GM12878 (cell line): ENCODE data around the gene LSM14A. TPM values are rescaled to one million over a fixed set of nuclear protein-coding genes. Genes with fewer than 3 reads are reported as not detected.

Experiments
- ATAC-seq: fragments of 200-7000 bp; cut with Tn5 transposase; 3 replicates; pipeline ENCODE4 v1.9.1; 2020; ENCODE audit warnings: mild to moderate bottlenecking, moderate library complexity
- BruUV-seq: library from RNA; stranded (reverse); fragments of 400-500 nt; replicated peaks from 2 replicates; lab custom pipeline; 2021; lab: Mats Ljungman, UMichigan
- CTCF ChIA-PET: fragments of 300-600 bp; sonication (Branson Sonifier 250); formaldehyde crosslinking; extraction: SDS; loops from one replicate; lab custom pipeline; 2021; ENCODE audit warnings: inconsistent platforms; lab: Yijun Ruan, JAX
- POLR2A ChIA-PET: fragments of 350-600 bp; formaldehyde crosslinking; extraction: SDS; loops from one replicate; lab custom pipeline; 2021; ENCODE audit warnings: inconsistent platforms; lab: Charles Lee
- RAD21 ChIA-PET: fragments of 300-600 bp; sonication (Branson Sonifier 250); formaldehyde crosslinking; loops from one replicate; lab custom pipeline; 2023; ENCODE audit warnings: antibody characterized with exemption; ENCODE audit not compliant: unreplicated experiment; lab: Charles Lee
- SMC1A ChIA-PET: fragments of 300-600 bp; sonication (Branson Sonifier 250); formaldehyde crosslinking; loops from one replicate; lab custom pipeline; 2023; ENCODE audit not compliant: unreplicated experiment, uncharacterized antibody; lab: Charles Lee
- DNase-seq: peaks from one replicate; pipeline ENCODE4 v3.0.0-alpha.2; 2011; ENCODE audit warnings: low read depth, low spot score
- FAIRE-seq: peaks from 3 replicates; lab custom pipeline; 2011; peaks lifted over from hg19 to GRCh38; lab: Jason Lieb, UNC
- H2AFZ ChIP-seq: 2 replicates; pipeline ENCODE4 v1.6.0; 2011; ENCODE audit warnings: low read depth, low read length, control low read depth; ENCODE audit not compliant: control insufficient read depth
- H3K27ac ChIP-seq: 2 replicates; pipeline ENCODE4 v1.5.1; 2011; ENCODE audit warnings: control low read depth; ENCODE audit not compliant: control insufficient read depth, insufficient read depth
- H3K27me3 ChIP-seq, 2 experiments: replicated peaks in 1 of 2; 2 replicates each; pipeline versions ENCODE4 v1.6.0 to v1.6.1; 2011; ENCODE audit warnings: low read length in 1 of 2; ENCODE audit not compliant: control insufficient read depth in 2 of 2, insufficient read depth in 2 of 2
- H3K36me3 ChIP-seq, 2 experiments: 2 replicates each; pipeline ENCODE4 v1.5.1; 2011; ENCODE audit warnings: low read length in 1 of 2; ENCODE audit not compliant: control insufficient read depth in 2 of 2, insufficient read depth in 2 of 2
- H3K4me1 ChIP-seq: 2 replicates; pipeline ENCODE4 v1.6.1; 2011; ENCODE audit warnings: mild to moderate bottlenecking, low read length, moderate library complexity, mixed read lengths; ENCODE audit not compliant: control insufficient read depth, insufficient read depth
- H3K4me2 ChIP-seq: 2 replicates; pipeline ENCODE4 v1.6.0; 2011; ENCODE audit warnings: control low read depth; ENCODE audit not compliant: control insufficient read depth, insufficient read depth
- H3K4me3 ChIP-seq: fragments of 200-600 bp; sonication (generic); 2 replicates; pipeline ENCODE4 v1.5.1; 2016
- H3K79me2 ChIP-seq: 2 replicates; pipeline ENCODE4 v1.6.0; 2011; ENCODE audit warnings: low read length; ENCODE audit not compliant: control insufficient read depth, insufficient read depth
- H3K9ac ChIP-seq: 2 replicates; pipeline ENCODE4 v1.8.0; 2011; ENCODE audit warnings: low read length, control low read depth, mixed read lengths; ENCODE audit not compliant: control insufficient read depth, insufficient read depth
- H3K9me3 ChIP-seq: replicated peaks from 3 replicates; pipeline ENCODE4 v1.5.1; 2011; ENCODE audit warnings: mild to moderate bottlenecking, low read length; ENCODE audit not compliant: control insufficient read depth, insufficient read depth
- H4K20me1 ChIP-seq: 2 replicates; pipeline ENCODE4 v1.6.0; 2011; ENCODE audit not compliant: control insufficient read depth, insufficient read depth
- ATF7 ChIP-seq: fragments of 450-650 bp; IDR thresholded peaks from 2 replicates; pipeline ENCODE4 v1.6.1; 2016; ENCODE audit warnings: low read depth, mild to moderate bottlenecking
- CBX5 ChIP-seq: sonication (generic); IDR thresholded peaks from 2 replicates; pipeline ENCODE4 v1.6.1; 2016; ENCODE audit warnings: low read depth, moderate library complexity, mild to moderate bottlenecking, inconsistent platforms
- SMARCA5 ChIP-seq: fragments of 450-650 bp; IDR thresholded peaks from 2 replicates; pipeline ENCODE4 v1.6.1; 2017; ENCODE audit warnings: mild to moderate bottlenecking
- WGBS: methylation state at CpG from one replicate; pipeline ENCODE4 v1.1.6; 2016; ENCODE audit warnings: low lambda C conversion rate; ENCODE audit not compliant: insufficient replicate concordance, insufficient coverage; ENCODE audit errors: missing lambda C conversion rate; 5-methylcytosine and 5-hydroxymethylcytosine counted together
- in situ Hi-C: fragments of 300-500 bp; cut with MboI; formaldehyde crosslinking; loops from 9 replicates; pipeline ENCODE4 v1.14.3; 2018; ENCODE audit warnings: mixed read lengths
- intact Hi-C: fragments of 100-400 bp; cut with micrococcal nuclease; formaldehyde crosslinking; loops from one replicate; pipeline ENCODE4 v1.14.2; 2022; ENCODE audit not compliant: unreplicated experiment
- polyA plus RNA-seq, 11 experiments: library from polyadenylated mRNA; depleted of rRNA in 4 of 11; unstranded in 6 of 11; stranded (reverse) in 5 of 11; fragments of >200 nt; fragmentation: Nextera tagmentation in 4 of 11; fragmentation: Illumina TruSeq in 1 of 11; extraction: Ambion mirVana in 4 of 11; extraction: Trizol in 1 of 11; gene quantifications; 1 replicate in 1 of 11; 2 replicates in 10 of 11; pipeline versions ENCODE4 v1.2.1 to v1.2.3, GENCODE V29; 2011 to 2016; ENCODE audit warnings: inconsistent platforms in 2 of 11, missing spikeins in 2 of 11, low read depth in 1 of 11
- total RNA-seq, 4 experiments: library from RNA; depleted of rRNA in 3 of 4; stranded (reverse); fragments of >200 nt in 3 of 4; fragmentation: Illumina TruSeq in 1 of 4; extraction: Trizol in 1 of 4; gene quantifications; 2 replicates each; pipeline versions ENCODE4 v1.2.1 to v1.2.3, GENCODE V29; 2013 to 2021
- TF ChIP-seq, protein P1 (sequence below): fragments of 450-650 bp; IDR thresholded peaks from 2 replicates; pipeline ENCODE4 v1.6.1; 2017; ENCODE audit warnings: mild to moderate bottlenecking, moderate library complexity
- TF ChIP-seq, protein P2 (sequence below), 3 experiments: IDR thresholded peaks in 2 of 3; conservative IDR thresholded peaks in 1 of 3; 2 replicates each; pipeline ENCODE4 v1.5.1; 2011; ENCODE audit warnings: low read depth in 3 of 3, low read length in 3 of 3, mild to moderate bottlenecking in 3 of 3, control low read depth in 2 of 3, moderate library complexity in 2 of 3, inconsistent platforms in 1 of 3, mixed read lengths in 1 of 3; ENCODE audit not compliant: control insufficient read depth in 2 of 3, insufficient read depth in 1 of 3; ENCODE audit errors: extremely low read depth in 1 of 3
- TF ChIP-seq, protein P3 (sequence below): IDR thresholded peaks from 2 replicates; pipeline ENCODE4 v1.6.1; 2012; ENCODE audit warnings: low read depth, low read length, improper control_type of control experiment
- TF ChIP-seq, protein P4 (sequence below): IDR thresholded peaks from 2 replicates; pipeline ENCODE4 v1.6.1; 2012; ENCODE audit warnings: improper control_type of control experiment, low read depth, low read length; ENCODE audit not compliant: insufficient replicate concordance
- TF ChIP-seq, protein P5 (sequence below): IDR thresholded peaks from 2 replicates; pipeline ENCODE4 v1.6.1; 2011; ENCODE audit warnings: low read depth, low read length, improper control_type of control experiment, borderline replicate concordance

LSM14A gene
- total and polyA plus RNA-seq, 10 of the 15 experiments (the other 5 are each of a cell fraction or from before 2014, with no cell fraction given): 21.9 to 193 (median 89.4) TPM

DNA sequence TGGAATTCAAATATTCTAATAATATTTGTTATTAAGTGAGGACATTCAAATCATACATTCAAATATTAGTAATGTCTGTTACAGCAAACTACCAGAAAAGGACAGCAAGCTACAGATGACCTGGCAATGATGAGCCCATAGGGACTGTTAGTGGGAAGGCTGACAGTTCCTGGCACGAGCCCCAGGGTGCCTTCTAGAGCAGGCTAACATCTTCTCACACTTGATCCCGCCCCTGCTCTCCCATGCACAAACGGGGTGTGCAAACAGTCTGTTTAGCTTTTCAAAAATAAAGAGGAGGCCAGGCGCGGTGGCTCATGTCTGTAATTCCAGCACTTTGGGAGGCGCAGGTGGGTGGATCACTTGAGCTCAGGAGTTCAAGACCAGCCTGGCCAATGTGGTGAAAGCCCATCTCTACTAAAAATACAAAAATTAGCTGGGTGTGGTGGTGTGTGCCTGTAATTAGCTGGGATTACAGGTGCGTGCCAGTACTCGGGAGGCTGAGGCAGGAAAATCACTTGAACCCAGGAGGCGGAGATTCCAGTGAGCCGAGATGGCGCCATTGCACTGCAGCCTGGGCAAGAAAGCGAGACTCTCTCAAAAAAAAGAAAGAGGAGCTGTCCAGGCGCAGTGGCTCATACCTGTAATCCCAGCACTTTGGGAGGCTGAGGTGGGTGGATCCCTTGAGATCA is 72.5 kb downstream of the LSM14A start (continued):
- TF ChIP-seq, protein P1, sequence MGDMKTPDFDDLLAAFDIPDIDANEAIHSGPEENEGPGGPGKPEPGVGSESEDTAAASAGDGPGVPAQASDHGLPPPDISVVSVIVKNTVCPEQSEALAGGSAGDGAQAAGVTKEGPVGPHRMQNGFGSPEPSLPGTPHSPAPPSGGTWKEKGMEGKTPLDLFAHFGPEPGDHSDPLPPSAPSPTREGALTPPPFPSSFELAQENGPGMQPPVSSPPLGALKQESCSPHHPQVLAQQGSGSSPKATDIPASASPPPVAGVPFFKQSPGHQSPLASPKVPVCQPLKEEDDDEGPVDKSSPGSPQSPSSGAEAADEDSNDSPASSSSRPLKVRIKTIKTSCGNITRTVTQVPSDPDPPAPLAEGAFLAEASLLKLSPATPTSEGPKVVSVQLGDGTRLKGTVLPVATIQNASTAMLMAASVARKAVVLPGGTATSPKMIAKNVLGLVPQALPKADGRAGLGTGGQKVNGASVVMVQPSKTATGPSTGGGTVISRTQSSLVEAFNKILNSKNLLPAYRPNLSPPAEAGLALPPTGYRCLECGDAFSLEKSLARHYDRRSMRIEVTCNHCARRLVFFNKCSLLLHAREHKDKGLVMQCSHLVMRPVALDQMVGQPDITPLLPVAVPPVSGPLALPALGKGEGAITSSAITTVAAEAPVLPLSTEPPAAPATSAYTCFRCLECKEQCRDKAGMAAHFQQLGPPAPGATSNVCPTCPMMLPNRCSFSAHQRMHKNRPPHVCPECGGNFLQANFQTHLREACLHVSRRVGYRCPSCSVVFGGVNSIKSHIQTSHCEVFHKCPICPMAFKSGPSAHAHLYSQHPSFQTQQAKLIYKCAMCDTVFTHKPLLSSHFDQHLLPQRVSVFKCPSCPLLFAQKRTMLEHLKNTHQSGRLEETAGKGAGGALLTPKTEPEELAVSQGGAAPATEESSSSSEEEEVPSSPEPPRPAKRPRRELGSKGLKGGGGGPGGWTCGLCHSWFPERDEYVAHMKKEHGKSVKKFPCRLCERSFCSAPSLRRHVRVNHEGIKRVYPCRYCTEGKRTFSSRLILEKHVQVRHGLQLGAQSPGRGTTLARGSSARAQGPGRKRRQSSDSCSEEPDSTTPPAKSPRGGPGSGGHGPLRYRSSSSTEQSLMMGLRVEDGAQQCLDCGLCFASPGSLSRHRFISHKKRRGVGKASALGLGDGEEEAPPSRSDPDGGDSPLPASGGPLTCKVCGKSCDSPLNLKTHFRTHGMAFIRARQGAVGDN: no peak
- TF ChIP-seq, protein P2, sequence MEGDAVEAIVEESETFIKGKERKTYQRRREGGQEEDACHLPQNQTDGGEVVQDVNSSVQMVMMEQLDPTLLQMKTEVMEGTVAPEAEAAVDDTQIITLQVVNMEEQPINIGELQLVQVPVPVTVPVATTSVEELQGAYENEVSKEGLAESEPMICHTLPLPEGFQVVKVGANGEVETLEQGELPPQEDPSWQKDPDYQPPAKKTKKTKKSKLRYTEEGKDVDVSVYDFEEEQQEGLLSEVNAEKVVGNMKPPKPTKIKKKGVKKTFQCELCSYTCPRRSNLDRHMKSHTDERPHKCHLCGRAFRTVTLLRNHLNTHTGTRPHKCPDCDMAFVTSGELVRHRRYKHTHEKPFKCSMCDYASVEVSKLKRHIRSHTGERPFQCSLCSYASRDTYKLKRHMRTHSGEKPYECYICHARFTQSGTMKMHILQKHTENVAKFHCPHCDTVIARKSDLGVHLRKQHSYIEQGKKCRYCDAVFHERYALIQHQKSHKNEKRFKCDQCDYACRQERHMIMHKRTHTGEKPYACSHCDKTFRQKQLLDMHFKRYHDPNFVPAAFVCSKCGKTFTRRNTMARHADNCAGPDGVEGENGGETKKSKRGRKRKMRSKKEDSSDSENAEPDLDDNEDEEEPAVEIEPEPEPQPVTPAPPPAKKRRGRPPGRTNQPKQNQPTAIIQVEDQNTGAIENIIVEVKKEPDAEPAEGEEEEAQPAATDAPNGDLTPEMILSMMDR (IDR thresholded peaks at IDR 0.05 in 2 of 3, conservative IDR thresholded peaks at IDR 0.05 in 1 of 3; ENCODE audit: control insufficient read depth in 2 of 3, extremely low read depth in 1 of 3, insufficient read depth in 1 of 3, low read depth in 3 of 3, low read length in 3 of 3): no peak

DNA sequence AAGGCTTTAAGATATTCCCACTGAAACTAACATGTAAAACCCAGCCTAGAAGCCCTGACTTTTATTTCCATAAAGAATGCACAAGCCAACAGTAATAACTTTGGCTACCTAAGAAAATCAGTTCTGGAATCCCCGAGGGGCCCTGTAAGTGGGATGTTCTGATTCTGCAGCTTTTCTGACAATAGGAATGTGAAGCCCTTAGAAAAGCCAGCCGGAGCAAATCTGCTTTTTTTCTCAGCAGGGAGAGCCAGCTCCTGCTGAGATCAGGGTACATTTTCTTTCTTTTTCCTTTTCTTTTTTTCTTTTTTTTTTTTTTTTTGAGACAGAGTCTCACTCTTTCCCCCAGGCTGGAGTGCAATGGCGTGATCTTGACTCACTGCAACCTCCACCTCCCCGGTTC is 74.0 kb downstream of the LSM14A start:
- Histone ChIP-seq H2AFZ (no peak overlapping the region), H3K4me1 (peaks cover 7% of the 10 kb centered on the region; the same call in 1 of the 2 replicates), H3K4me2 (no peak overlapping the region), H3K4me3 (no peak overlapping the region), H3K36me3 (no peaks in the 10 kb centered on the region), H3K9me3 (no peaks in the 10 kb centered on the region), H3K9ac (no peak overlapping the region), H3K27ac (no peak overlapping the region), H4K20me1 (no peaks in the 10 kb centered on the region), H3K27me3 (no peaks in the 10 kb centered on the region), H3K79me2 (no peaks in the 10 kb centered on the region)
- BruUV-seq: no TSS peak
- 66% methylated on average over 3 of the region's 4 CpGs for WGBS
- POLR2A ChIA-PET: interaction anchor here (0.6 kb wide), 2 partner anchors 28 to 1760 kb away, joined by 3 to 4 read pairs; no protein-coding TSS in a partner anchor
- FAIRE-seq (no peak), DNase-seq (no peak), ATAC-seq (no peak)
- intact Hi-C loops: no loop called here
- SMC1A ChIA-PET: no interaction called here
- CTCF ChIA-PET: no interaction called here
- in situ Hi-C loops: no loop called here
- RAD21 ChIA-PET: no interaction called here
- TF ChIP-seq, protein P3, sequence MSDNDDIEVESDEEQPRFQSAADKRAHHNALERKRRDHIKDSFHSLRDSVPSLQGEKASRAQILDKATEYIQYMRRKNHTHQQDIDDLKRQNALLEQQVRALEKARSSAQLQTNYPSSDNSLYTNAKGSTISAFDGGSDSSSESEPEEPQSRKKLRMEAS: no peak
- TF ChIP-seq, protein P4, sequence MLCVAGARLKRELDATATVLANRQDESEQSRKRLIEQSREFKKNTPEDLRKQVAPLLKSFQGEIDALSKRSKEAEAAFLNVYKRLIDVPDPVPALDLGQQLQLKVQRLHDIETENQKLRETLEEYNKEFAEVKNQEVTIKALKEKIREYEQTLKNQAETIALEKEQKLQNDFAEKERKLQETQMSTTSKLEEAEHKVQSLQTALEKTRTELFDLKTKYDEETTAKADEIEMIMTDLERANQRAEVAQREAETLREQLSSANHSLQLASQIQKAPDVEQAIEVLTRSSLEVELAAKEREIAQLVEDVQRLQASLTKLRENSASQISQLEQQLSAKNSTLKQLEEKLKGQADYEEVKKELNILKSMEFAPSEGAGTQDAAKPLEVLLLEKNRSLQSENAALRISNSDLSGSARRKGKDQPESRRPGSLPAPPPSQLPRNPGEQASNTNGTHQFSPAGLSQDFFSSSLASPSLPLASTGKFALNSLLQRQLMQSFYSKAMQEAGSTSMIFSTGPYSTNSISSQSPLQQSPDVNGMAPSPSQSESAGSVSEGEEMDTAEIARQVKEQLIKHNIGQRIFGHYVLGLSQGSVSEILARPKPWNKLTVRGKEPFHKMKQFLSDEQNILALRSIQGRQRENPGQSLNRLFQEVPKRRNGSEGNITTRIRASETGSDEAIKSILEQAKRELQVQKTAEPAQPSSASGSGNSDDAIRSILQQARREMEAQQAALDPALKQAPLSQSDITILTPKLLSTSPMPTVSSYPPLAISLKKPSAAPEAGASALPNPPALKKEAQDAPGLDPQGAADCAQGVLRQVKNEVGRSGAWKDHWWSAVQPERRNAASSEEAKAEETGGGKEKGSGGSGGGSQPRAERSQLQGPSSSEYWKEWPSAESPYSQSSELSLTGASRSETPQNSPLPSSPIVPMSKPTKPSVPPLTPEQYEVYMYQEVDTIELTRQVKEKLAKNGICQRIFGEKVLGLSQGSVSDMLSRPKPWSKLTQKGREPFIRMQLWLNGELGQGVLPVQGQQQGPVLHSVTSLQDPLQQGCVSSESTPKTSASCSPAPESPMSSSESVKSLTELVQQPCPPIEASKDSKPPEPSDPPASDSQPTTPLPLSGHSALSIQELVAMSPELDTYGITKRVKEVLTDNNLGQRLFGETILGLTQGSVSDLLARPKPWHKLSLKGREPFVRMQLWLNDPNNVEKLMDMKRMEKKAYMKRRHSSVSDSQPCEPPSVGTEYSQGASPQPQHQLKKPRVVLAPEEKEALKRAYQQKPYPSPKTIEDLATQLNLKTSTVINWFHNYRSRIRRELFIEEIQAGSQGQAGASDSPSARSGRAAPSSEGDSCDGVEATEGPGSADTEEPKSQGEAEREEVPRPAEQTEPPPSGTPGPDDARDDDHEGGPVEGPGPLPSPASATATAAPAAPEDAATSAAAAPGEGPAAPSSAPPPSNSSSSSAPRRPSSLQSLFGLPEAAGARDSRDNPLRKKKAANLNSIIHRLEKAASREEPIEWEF: no peak
- TF ChIP-seq SMARCA5: no peak
- no peak for TF ChIP-seq CBX5
- TF ChIP-seq, protein P5, sequence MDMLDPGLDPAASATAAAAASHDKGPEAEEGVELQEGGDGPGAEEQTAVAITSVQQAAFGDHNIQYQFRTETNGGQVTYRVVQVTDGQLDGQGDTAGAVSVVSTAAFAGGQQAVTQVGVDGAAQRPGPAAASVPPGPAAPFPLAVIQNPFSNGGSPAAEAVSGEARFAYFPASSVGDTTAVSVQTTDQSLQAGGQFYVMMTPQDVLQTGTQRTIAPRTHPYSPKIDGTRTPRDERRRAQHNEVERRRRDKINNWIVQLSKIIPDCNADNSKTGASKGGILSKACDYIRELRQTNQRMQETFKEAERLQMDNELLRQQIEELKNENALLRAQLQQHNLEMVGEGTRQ: no peak
- no peak for TF ChIP-seq ATF7
